Esophagus squamous epithelium (tissue), 4 donors: ENCODE results near the gene RAET1G.
"Not testable (repeated sequence)": the region's sequence is repeated elsewhere in the genome, so short reads cannot be mapped to it uniquely, and the experiment has no call there.

Experiments used
- CTCF ChIP-seq, 6 experiments: fragments of 450-650 bp in 4 of 6; fragments of 200-600 bp in 2 of 6; sonication (generic) in 2 of 6; IDR thresholded peaks; one replicate each; pipeline ENCODE4 v1.5.1; 2016 to 2019; ENCODE audit warnings: antibody characterized with exemption in 6 of 6, mild to moderate bottlenecking in 4 of 6, moderate library complexity in 4 of 6
- POLR2A ChIP-seq, 4 donors: fragments of 450-650 bp; IDR thresholded peaks; one replicate each; pipeline ENCODE4 v1.6.1; 2017; ENCODE audit warnings: antibody characterized with exemption in 4 of 4, mild to moderate bottlenecking in 4 of 4, moderate library complexity in 3 of 4

- not testable (repeated sequence) for TF ChIP-seq CTCF, POLR2A (IDR thresholded peaks at IDR 0.05)
Observed at GRCh38 chr6:149946631-149947030, 23.7 kb upstream of the RAET1G start.
